ENCODE measurements around the gene TMEM72.
A peak's percentile ranks its signal among the peaks of the same experiment; 100 is the strongest.

The TMEM72 gene

DNA sequence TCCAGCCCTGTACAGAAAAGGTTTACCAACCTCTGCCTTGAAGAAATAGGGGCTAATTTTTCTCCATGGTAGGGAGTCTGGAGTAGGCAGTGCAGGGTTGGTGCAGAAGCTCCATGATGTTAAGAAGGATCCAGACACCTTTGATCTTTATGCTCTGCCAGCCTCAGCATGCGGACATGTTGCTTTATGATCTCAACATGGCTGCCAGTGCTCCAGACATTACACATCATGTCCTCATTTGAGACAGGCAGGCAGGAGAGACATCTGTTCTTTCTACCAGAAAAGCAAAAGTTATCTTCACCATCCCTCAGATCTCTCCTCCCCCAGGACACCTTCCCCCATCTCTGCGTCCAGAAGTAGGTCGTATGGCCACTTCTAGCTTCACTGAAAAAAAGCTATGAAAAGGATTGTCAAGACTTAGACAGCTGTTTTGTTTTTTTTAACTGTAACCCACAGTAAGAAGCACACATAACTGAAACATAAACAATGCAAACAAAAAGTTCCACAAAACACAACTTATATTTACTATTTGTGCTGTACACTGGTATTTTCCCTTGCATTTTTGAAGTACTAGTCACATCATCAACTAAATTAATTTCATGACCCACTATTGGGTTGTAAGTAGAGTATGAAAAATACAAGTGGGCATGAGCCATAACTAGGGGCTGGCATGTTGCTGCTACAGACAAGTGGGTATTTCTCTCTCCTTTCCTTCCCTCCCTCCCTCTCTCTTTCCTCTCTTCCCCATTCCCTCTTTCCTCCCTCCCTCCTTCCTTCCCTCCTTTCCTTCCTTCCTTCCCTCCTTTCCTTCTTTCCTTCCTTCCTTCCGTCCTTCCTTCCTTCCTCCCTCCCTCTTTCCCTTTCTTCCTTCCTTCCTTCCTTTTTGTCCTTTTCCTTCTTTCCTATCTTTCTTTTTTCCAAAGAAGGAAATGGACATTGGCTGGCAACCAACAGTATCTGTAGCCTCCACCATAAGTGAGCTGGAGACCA, 45.9 kb downstream of the TMEM72 start:
- no peak for DNase-seq

DNA sequence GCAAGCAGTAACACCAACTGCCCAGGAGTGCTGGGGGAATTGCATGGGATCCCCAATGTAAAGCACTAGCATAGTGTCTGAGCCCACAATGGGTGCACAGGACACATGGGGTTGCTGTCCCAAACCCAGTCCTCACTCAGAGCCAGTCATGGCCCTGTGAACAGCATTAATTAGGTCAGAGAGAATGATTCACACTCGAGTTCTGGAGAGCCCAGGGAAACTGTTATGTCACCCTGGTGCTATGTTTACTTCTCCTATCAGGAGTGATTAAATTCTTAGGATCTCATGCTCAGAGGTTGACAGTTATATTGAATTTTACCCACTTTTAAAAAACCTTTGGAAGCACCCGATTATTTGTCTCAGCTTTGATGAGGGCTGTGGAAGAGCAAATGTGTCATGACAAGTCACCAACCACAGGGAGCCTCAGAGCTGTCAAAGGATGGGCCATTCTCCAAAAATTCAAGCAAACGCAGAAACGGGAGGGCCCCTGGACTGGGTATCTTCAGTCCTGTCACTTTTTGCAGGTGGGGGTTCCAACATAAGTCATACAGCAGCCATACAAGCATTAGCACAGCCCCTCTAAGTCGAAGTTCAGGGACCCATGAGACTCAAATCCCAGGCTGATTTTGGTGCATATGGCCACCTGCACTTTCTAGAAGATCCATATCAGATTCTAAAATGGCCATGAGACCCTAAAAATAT, 47.2 kb downstream of the TMEM72 start:
- DNase-seq, result no peak

DNA sequence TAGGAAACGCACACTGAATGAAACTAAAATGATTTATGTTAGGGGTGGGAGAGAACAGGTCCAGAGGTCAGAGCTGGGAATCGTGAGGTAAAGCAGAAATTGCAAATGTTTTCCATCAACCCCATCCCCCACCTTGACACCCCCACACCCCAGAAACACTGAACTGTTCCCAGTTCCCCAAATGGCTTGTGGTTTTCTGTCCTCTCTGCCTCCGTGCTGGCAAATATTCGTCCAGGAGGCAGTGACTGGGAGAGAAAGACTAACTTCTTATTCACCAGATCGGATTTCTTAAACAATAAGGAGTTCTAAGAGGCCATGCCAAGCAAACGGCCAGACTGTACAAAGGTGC, 47.7 kb downstream of the TMEM72 start:
- no peak for DNase-seq

DNA sequence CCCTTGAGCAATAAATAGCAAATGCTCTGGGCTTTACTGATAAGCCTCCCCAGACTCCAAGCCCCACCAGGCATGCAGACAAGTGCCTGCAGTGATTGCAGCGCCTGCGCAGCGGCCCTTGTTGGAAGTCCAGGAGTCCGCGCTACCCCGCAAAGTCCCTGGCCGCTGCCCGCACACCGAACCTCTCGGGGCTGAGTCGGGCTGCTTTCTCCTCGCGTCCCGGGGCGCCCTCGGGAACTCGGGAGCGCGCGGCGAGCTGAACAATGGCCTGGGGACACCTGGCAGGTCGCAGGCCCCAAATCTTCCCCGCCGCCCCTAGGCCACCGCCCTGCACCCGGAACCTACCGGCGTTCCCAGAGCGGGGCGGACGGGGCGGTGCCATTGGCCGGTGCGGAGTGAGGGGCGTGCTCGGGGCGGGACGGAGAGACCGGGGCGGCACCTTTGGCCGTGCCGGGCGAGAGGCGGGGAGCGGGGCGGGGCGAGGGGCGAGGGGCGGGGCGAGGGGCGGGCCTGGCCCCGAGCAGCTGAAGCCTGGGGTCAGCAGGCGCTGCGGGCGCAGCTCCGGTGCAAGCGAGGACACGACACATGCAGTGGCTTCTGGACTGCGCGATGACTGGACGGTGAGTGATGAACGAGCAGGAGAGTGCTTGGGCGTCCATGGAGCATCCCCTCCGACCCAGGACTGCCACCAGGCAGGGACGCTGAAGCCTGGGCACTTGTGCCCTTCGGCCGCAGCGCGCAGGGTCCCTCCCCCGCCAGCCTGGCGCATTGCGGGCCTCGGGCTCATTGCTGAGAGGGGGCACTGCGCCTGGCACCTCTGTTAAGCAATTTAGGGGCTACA, 48.3 kb downstream of the TMEM72 start, which contains the start of gene RASSF4:
Gene RASSF4 (plus strand): TSS at position 556 of the 841 bp plus-strand sequence. CDS start 10,401 bp downstream, outside the sequence.
- peak; percentile 93 for DNase-seq

DNA sequence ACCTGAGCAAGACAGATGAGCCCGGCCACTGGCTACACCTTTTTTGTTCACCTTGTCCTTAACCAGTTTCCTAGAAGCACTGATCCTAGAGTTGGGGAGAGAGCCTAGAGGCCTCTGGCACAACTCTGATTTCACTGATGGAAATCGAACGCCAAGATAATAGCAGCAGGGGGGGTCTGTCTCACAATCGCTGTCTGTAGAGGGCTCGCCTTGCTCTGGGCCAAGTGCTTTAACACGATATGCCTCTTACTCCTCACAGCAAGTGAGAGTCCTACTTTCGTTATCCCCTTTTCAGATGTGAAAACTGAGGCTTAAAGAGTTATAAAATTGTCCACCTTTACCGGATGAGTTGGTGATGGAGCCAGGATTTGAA, 48.9 kb downstream of the TMEM72 start:
- DNase-seq, result no peak

DNA sequence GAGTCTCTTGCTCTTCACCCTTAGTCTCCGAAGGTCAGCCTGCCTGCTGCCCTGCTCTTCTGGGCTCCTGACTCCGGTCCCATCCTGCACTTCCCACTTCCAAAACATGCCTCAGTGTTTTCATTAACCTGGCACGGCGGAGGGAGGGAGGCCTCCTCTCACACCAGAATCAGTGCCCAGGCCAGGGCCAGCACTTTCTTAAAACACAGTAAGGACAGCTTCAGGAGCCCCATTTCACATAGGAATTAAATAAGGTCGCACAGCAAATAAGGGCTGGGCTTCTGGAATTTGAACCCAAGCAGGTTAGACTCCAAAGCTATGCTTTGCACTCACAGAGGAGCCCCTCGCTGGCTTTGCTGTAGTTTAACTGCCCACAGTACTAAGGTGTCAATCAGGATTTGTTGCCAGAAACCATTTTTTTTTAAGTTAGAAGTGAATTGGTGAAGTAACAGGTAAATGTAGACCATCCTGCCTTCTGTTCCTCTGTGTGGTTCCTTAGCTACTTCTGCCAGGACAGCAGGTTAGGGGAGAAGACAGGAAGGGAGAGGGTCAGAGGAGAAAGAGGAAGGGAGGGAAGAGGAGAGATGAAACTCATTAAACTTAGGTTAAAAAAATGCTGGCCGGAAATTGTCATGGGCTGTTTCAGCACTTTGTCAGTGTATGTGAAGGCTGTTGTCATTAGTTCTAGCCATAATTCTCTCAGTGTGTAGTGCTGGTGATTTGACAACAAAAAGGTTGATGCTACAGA, 49.5 kb downstream of the TMEM72 start:
- no peak for DNase-seq

DNA sequence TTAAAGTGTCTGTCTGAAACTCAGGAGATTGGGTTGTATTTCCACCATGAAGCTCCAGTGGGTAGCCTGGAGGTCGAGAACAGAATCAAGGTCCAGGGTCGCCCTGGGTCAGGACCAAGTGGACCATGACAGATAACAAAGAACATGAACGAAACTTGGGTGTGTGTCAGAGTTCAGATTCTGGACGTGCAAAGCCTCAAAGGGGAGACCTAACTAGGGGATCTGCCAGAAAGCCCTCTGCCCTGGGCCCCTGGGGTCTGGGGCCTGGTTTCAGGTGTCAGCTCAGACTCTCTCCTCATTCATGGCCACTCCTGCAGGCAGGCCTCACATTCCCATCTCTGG, 50.1 kb downstream of the TMEM72 start:
- DNase-seq, result no peak

DNA sequence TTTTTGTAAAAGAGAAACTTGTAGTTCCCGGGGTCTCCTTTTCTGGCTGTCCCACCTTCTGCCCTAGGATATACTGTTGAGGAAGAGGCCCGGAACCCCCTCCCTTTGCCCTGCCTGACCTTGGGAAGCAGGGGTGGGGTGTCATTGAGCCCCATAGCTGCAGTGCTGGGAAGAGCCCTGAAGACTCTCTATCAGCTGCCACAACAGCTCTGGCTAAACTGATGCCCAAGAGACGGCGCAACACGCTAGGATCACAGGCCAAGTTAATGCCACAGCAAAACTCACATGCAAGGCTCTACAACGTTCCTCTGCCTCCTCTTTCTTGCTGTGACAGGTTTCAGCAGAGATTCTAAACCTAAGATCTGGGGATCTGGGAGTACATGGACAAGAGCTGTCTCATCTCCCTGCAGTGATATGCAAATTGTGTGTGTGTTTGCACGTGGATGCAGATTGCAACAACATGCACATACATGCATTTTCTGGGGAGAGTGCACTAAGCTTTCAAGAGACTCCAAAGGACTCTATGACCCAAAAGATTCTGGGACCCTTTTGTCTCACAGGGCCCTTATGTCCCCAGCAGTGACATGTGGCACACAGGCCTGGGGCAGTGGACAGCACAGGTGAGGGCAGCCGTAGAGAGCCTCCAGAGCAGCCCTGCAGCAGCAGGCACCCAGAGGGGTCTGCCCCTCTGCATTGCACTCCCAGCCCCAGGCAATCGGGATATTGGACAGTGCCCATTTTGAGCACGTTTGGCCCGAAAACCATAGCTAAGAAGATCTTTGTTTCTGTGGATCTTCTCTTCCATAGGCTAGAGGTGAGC, 51.0 kb downstream of the TMEM72 start:
- DNase-seq, result no peak

DNA sequence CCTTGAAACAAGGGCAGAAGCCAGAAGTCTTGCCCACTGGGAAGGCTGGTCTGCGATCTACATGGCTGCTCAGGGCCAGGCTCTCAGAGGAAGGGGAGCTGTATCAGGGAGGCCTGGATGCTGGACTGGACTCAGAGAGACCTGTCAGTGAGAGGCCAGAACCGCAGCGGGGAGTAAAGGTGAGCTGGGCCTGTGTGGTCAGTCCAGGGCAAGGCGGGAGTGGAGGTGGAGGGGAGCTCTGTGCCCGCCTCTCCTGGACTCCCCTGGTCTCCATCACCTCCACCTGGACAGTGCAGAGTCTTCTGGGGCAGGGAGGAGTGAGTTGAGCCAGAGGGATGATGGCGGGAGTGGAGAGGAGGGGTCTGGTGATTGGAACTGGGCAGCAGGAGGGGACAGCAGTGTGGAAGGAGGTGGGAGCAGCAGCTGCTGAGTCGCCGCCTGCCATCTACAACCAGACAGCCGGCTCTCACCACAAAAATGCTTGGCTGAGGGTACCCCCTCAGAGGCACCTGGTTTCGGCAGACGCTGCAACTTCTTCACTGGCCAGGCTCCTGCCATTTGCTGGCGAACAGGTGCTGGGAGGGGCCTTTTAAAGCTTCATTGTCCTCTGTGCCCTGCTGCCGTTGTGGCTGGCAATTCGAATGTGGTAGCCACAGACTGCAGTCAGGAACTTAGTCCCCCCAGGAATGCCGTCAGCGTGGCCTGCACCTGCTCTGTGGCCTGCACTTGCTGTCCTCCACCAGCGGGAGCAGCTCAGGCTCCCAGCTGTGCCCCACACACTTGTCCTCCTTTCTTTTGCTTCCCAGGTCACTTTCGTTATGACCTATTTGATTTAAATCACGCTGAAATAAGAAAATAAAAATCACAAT, 52.0 kb downstream of the TMEM72 start:
- no peak for DNase-seq

DNA sequence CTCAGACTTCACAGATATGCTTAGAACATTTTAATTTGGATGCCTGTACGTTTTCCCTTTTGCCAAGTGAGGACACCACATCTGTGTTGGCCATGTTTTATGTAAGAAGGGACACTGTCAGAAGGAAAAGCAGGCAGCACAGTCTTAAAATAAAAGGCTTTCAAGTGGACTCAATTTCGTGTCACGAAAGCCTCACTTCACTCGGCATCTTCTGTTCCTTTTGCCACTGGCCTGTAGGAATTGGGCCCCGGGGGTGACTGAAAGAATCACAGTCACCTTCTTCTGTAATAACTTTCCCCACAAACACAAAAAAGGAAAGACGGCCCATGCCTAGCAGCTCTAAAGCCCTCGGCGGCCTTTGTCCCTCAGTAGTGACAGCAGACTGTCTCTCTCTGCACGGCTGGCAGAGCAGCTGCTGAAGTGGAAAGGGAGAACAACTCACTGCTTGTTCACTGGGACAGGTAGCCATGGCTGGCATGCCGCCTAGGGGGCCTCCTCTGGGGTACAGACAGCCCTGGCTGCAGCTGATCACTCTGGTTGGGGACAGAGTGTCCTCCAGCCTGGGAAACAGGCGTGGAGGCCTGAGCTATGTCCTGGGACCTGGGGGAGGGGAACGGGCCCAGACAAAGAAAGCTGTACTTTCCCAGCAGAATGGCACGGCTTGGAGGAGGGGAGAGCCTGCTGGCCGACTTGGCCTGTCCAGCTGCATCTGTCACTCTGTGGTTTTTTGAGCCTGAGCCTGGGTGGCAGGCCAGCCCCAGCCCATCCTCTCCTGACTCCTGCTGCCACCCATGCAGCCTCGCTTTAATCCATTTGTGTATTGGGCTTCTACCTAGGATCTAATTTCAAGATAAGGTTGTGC, 52.9 kb downstream of the TMEM72 start:
- DNase-seq, result no peak

DNA sequence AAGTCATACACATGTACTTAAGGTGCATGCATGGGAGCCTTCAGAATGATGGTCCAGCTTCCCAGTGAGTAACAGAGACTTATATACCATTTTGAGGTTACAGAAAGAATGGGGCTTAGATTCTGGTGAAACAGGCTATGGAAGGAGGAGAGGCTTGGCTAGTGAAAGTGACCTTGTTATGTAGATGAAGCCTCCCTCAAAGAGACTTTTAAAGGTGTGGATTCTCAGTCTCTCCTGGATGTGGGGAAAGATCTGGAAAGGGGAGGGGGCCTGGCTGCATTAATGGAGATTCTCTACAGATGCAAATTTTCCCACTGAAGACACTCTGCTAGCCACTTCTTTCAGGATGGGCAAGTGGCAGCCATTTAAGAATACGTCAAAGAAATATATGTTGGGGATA, 54.0 kb downstream of the TMEM72 start:
- DNase-seq, result no peak

DNA sequence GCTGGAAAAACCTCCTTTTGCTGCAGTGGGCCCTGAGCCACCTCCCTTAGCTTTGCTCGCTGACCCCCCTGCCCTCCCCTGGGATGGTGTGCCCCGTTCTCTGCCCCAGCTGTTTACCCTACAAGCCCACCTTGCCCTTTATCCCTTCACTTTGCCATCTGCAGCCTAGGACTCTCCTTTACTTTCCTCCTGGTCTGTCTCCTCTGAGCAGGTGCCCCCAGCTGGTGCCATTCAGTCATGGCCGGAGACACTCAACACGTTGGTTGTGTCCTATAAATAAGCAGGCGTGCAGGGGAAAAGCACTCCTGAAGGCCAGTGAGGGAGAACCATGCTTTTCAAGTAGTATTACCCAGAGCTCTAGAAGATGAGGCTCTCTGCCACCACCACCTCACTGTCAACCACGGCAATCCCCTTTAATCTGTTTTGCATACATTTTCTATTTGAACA, 54.5 kb downstream of the TMEM72 start:
- no peak for DNase-seq

DNA sequence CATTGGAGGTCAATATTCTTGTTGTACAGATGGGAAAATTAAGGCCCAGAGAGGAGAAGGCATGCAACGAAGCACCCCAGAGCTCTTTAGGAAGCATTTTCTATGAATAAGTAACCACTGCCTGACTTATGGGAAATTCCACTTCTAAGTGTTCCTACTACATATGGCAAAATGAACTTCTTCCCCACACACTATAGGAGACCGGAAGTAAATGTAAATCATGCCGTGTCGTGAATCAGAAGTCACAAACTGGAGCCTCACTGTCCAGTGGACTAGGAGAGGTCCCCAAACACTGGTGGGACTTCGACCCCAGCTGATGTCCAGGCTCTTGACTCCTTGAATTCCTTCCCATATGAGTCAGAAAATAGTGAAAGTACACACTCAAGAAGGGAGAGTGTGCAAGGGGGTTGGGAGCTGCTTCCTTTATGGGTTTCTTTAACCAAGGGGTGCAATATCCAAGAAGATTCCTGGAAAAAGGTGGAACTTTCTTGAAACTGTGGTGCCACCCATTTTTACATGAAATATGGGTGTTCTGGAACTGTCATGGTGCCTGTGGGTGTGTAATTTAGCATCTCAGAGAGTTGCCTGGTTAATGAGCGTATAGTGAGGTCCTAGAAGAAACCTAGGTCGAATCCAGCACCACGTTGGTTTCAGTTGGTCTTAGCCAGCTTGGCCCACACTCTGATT, 55.1 kb downstream of the TMEM72 start:
- no peak for DNase-seq

DNA sequence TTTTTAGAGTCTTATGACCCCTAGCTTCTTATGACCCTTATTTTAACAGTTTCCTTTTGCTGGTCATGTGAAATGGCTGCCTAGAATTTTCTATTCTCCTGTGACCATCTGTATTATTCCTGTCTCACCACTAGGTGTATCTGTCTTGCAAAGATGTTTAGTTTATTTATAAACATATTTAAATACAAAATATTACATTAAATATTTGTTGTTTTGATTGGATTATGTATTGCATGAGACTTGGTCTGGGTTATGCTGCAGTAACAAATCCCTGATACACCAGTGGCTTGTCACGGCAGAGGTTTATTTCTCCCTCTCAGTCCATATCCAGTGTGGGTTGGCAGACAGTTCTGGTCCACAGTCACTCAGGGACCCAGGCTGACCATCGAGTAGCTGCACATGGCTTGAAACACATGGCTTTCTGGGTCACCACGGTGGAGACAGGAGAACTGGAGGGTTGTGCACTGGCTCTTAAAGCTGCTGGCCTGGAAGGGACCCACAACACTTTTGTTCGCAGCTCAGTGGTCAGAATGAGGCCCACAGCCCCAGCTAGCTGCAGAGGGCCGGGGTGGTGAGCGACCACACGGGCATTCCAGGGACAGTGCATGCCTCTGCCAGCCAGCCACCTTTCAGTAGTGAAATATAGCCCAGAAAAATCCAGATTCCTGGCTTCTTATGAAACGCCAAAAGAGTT, 55.8 kb downstream of the TMEM72 start:
- DNase-seq, result no peak

DNA sequence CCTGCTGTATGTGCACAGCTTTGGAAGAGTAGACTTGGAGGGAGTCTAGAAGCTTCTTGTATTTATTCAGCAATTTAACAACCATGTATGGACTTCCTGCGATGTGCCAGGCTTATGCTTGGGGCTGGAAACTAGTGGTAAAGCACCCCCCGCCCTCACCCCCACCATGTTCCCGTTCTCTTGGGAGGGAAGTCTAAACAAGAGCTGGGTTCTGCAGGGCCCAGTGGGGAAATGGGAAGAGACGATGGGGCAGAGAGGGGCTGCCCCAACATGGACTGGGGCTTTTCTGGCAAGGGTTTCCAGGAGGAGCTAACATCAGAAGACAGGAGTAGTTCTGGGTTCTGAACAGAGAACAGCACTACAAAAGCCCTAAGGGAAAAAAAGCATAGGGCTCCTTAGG, 56.5 kb downstream of the TMEM72 start:
- no peak for DNase-seq

DNA sequence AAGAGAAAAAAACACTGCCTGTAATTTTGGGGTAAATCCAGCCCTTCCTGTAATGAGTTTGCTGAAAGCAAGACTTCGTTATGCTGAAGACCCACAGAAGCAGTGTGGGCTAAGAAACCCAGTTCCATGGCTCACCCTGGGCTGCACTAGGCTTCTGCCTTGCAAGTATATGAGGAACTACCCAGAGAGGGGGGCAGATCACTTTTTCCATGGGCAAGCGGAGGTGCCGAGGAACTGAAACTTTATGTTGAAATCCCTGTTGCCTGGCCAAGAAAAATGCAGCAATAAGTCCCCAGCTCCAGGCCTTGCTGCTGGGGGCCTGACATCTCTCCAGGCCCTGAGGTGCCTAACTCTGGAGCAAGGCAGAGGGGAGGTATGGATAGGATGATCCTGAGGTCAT, 57.0 kb downstream of the TMEM72 start:
- no peak for DNase-seq

DNA sequence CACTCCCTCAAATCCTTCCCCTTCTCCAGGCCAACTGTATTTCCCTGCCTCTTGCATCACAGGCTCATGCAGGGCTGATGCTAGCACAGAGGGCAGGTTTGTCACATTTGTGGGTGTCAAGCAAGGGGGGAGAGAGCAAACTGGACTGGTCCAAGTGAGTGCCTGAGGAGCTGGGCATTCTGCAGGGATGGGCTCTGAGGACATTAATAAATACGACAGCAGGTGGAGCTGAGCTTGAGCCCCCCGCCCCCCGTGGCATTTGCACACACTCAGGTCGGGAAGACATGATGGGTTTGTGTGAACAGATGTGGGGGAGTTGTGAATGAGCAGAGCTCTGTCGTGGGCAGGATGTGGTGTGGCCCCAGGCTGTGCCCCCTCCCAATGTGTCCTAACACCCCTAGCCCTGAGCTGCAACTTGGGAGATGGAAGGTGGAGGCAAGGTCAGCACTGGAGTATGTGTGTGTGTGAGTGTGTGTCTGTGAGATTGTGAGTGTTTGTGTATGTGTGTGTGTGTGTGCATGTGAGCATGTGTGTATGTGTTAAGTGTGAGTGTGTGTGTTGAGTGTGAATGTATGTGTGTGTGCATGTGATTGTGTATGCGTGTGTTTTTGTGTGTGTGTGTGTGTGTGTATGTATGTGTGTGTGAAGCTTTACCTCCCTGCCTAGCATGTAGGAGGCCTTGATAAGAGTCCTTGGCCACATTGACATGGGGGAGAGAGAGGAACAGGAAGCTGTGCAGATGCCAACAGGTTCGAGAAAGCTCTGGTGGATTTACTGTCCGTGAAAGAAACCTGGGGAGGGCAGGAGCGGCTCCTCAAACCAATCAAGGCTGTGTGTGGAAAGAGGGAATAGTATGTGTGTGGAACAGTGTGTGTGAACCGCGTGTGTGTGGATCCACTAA, 57.6 kb downstream of the TMEM72 start:
- no peak for DNase-seq
